Gastrocnemius medialis (tissue), 4 donors: ENCODE measurements around the gene NTSR2. TPM values are rescaled to one million over a fixed set of nuclear protein-coding genes. Genes with fewer than 3 reads are reported as not detected.

ENCODE experiments used
- ATAC-seq, 2 donors: fragments of 150-250 bp; one replicate each; pipeline ENCODE4 v1.9.1; 2016
- DNase-seq, 2 donors: peaks; one replicate each; pipeline ENCODE4 v3.0.0-alpha.2; 2019
- H3K27ac ChIP-seq, 4 donors: fragments of 200-600 bp; sonication (generic); 1 replicate in 1 of 4; 2 replicates in 3 of 4; pipeline ENCODE4 v1.5.1; 2016 to 2018; ENCODE audit warnings: mild to moderate bottlenecking in 2 of 4, moderate library complexity in 1 of 4
- H3K27me3 ChIP-seq, 3 donors: fragments of 200-600 bp; sonication (generic) in 2 of 3; 1 replicate in 1 of 3; 2 replicates in 2 of 3; pipeline versions ENCODE4 v1.5.1 to v1.6.0; 2016 to 2019; ENCODE audit warnings: mild to moderate bottlenecking in 1 of 3, moderate library complexity in 1 of 3
- H3K36me3 ChIP-seq, 2 donors: fragments of 200-600 bp; sonication (generic) in 1 of 2; one replicate each; pipeline ENCODE4 v1.5.1; 2017 to 2018
- H3K4me1 ChIP-seq, 2 donors: fragments of 200-600 bp; sonication (generic) in 1 of 2; one replicate each; pipeline ENCODE4 v1.5.1; 2016 to 2017; ENCODE audit warnings: mild to moderate bottlenecking in 2 of 2
- H3K4me3 ChIP-seq, 4 donors: fragments of 200-600 bp; sonication (generic) in 3 of 4; 1 replicate in 1 of 4; 2 replicates in 3 of 4; pipeline ENCODE4 v1.5.1; 2016 to 2019; ENCODE audit warnings: mild to moderate bottlenecking in 2 of 4
- H3K9me3 ChIP-seq, 3 donors: fragments of 200-600 bp; sonication (generic) in 2 of 3; 1 replicate in 1 of 3; 2 replicates in 2 of 3; pipeline ENCODE4 v1.5.1; 2016 to 2019
- POLR2A ChIP-seq, 2 donors: fragments of 450-650 bp; IDR thresholded peaks; one replicate each; pipeline ENCODE4 v1.6.1; 2017; ENCODE audit warnings: antibody characterized with exemption in 2 of 2, mild to moderate bottlenecking in 2 of 2, moderate library complexity in 2 of 2
- in situ Hi-C, 4 donors: fragments of 200-750 bp; cut with MboI; loops; one replicate each; pipeline versions ENCODE4 v1.15.0 to v1.8.0; 2017; ENCODE audit warnings: low sequenced_read_pairs in 4 of 4
- intact Hi-C: fragments of 100-400 bp; cut with DNase I; formaldehyde crosslinking; loops from one replicate; pipeline ENCODE4 v1.15.1; 2023; ENCODE audit warnings: low total_unique reads
- total RNA-seq, 4 donors: library from RNA; depleted of rRNA; stranded (reverse); fragments of >200 nt; gene quantifications; one replicate each; pipeline versions ENCODE4 v1.1.0 to v1.2.3, GENCODE V29; 2016
- TF ChIP-seq, protein P1 (sequence below), 5 experiments: fragments of 450-650 bp in 3 of 5; fragments of 200-600 bp in 2 of 5; sonication (generic) in 2 of 5; IDR thresholded peaks in 4 of 5; conservative IDR thresholded peaks in 1 of 5; 1 replicate in 4 of 5; 2 replicates in 1 of 5; pipeline ENCODE4 v1.5.1; 2016 to 2019; ENCODE audit warnings: antibody characterized with exemption in 5 of 5, mild to moderate bottlenecking in 3 of 5, moderate library complexity in 3 of 5

NTSR2 gene
- total RNA-seq, 4 donors from 2014 or later: 0.62 to 0.85 TPM; not detected in 2

DNA sequence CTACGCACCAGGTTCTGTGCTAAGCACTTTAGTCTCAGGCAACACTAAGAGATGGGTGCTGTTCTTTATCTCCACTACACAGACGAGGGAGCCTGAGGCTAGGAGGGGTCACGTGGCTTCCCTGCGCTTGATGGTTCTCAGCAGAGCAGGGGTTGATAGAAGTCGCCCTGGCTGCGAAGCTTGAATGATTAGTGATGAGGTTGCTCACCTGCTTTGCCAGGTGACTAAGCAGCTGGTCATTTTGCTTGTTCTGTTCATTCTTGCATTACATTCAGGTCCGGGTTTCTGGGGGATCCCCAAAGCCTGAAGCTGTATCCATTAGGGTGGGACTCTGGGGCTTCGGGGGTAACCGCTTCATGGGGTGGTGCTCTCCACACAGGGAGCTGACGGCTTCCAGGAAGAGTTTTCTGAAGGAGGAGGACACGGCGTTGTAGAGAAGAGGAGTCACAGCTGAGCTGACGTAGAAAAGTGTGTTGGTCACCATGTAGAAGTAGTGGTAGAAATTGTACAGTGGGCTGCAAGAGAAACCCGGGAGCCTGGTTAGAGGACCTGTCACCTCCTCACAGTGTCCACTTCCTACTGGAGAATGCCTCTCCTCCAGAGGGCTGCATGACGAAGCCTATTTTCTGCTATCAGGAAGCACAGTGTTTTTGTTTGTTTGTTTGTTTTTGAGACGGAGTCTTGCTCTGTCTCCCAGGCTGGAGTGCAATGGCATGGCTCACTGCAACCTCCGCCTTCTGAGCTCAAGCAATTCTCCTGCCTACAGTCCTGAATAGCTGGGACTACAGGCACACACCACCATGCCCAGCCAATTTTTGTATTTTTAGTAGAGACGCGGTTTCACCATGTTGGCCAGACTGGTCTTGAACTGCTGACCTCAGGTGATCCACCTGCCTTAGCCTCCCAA is 11.5 kb downstream of the NTSR2 start:
- in situ Hi-C loops: loop anchor here in 1 of 4 donors (25.0 kb wide), 1 partner anchor 1354 kb away; no protein-coding TSS in a partner anchor

DNA sequence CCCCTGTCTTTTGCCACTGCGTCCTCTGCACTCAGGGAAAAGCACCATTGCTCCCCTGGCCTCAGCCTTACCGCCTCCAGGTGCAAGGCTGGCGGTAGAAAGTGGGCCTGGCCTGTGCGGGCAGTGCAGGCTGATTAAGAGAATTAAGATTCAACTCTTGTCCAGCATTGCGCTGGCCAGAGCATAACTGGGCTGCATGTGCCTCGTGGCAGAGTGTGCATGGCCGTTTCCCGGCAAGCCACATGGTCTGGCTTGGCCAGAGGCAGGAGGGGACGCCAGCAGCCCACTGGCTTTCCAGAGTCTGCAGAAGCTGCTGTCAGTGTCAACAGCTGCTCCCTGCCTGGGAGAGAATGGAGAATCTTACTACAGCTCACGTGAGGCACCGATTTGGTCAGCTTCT is 12.3 kb downstream of the NTSR2 start:
- Histone ChIP-seq H3K4me1 (peaks cover 4 to 10% of the 10 kb centered on the region in 2 donors), H3K4me3 (no peak overlapping the region), H3K9me3 (no peaks in the 10 kb centered on the region), H3K27me3 (no peaks in the 10 kb centered on the region), H3K27ac (peak overlapping the region in 1 of 4 donors; percentile 84), H3K36me3 (no peaks in the 10 kb centered on the region)
- ATAC-seq (no peak), DNase-seq (no peak)
- intact Hi-C loops: loop anchor here (2.0 to 5.0 kb wide), 2 partner anchors 19 to 160 kb away; no protein-coding TSS in a partner anchor
- TF ChIP-seq POLR2A (IDR thresholded peaks at IDR 0.05): no peak
- TF ChIP-seq, protein P1, sequence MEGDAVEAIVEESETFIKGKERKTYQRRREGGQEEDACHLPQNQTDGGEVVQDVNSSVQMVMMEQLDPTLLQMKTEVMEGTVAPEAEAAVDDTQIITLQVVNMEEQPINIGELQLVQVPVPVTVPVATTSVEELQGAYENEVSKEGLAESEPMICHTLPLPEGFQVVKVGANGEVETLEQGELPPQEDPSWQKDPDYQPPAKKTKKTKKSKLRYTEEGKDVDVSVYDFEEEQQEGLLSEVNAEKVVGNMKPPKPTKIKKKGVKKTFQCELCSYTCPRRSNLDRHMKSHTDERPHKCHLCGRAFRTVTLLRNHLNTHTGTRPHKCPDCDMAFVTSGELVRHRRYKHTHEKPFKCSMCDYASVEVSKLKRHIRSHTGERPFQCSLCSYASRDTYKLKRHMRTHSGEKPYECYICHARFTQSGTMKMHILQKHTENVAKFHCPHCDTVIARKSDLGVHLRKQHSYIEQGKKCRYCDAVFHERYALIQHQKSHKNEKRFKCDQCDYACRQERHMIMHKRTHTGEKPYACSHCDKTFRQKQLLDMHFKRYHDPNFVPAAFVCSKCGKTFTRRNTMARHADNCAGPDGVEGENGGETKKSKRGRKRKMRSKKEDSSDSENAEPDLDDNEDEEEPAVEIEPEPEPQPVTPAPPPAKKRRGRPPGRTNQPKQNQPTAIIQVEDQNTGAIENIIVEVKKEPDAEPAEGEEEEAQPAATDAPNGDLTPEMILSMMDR (IDR thresholded peaks at IDR 0.05 in 4 of 5, conservative IDR thresholded peaks at IDR 0.05 in 1 of 5): no peak
- in situ Hi-C loops: loop anchor here in 1 of 4 donors (25.0 kb wide), 1 partner anchor 1355 kb away; no protein-coding TSS in a partner anchor

More for the DNA sequence above, 11.5 kb downstream of the NTSR2 start:
- no peaks in the 10 kb centered on the region for H3K27me3 ChIP-seq
- peaks cover 4 to 10% of the 10 kb centered on the region in 2 donors for H3K4me1 ChIP-seq
- H3K4me3 ChIP-seq: no peak overlapping the region
- DNase-seq (no peak), ATAC-seq (peak; percentile 59 to 66)
- no peaks in the 10 kb centered on the region for H3K36me3 ChIP-seq
- H3K27ac ChIP-seq: peak overlapping the region; percentile 59 to 84 (median 74)
- TF ChIP-seq POLR2A (IDR thresholded peaks at IDR 0.05): peak in 1 of 2 donors; percentile 16
- TF ChIP-seq, protein P1 (IDR thresholded peaks at IDR 0.05 in 4 of 5, conservative IDR thresholded peaks at IDR 0.05 in 1 of 5): no peak
- intact Hi-C loops: loop anchor here (1.0 to 5.0 kb wide), 3 partner anchors 18 to 161 kb away; no protein-coding TSS in a partner anchor
- no peaks in the 10 kb centered on the region for H3K9me3 ChIP-seq

DNA sequence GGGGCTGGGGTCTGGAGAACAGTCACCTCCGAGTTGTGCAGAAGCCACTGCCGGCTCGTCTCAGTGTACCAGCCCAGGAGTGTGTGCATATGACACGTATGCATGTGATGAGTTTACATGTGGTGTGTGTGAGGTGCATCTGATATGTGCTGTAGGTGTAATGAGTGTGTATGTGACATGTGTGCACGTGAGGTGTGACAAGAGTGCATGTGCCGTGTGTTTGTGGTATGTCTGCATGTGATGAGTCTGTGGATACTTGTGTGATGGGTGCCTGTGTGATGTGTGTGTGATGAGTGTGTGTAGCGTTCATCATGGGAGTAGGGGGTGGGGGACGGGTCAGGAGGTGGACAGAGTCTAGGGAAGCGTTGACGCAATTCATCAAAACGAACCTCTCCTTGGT is 12.8 kb downstream of the NTSR2 start:
- TF ChIP-seq, protein P1 (IDR thresholded peaks at IDR 0.05 in 4 of 5, conservative IDR thresholded peaks at IDR 0.05 in 1 of 5): no peak
- no peak for TF ChIP-seq POLR2A (IDR thresholded peaks at IDR 0.05)
- no peaks in the 10 kb centered on the region for H3K36me3 ChIP-seq
- ATAC-seq (no peak), DNase-seq (no peak)
- in situ Hi-C loops: loop anchor here in 1 of 4 donors (25.0 kb wide), 1 partner anchor 1355 kb away; no protein-coding TSS in a partner anchor
- intact Hi-C loops: loop anchor here (5.0 kb wide), 1 partner anchor 160 kb away; no protein-coding TSS in a partner anchor
- H3K27ac ChIP-seq: no peak overlapping the region
- no peaks in the 10 kb centered on the region for H3K27me3 ChIP-seq
- H3K9me3 ChIP-seq: no peaks in the 10 kb centered on the region
- H3K4me1 ChIP-seq: peaks cover 4 to 13% of the 10 kb centered on the region in 2 donors
- H3K4me3 ChIP-seq: no peak overlapping the region

DNA sequence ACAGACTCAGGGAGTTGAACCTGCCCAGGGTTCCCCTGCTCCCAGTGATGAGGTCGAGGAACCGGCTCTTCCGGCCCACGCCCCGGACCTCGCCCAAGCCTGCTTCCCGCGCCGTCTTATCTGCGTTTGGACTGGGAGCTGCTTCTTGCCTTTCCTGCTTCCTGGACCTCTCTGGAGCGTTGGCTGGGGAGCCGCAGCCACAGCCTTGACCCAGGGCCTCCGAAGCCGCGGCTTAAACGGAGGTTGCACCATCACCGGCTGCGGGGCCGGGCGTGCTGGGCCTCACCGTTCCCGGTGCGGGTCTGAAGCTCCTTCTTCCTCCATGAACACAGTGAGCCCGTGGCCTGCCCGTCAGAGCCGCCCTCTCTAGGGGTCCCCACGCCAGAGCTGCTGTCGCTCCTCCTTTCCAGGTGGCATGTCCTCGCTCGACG is 13.3 kb downstream of the NTSR2 start:
- H3K4me1 ChIP-seq: peaks cover 4 to 13% of the 10 kb centered on the region in 2 donors
- no peaks in the 10 kb centered on the region for H3K27me3 ChIP-seq
- no peaks in the 10 kb centered on the region for H3K36me3 ChIP-seq
- no peaks in the 10 kb centered on the region for H3K9me3 ChIP-seq
- intact Hi-C loops: loop anchor here (5.0 kb wide), 1 partner anchor 159 kb away; no protein-coding TSS in a partner anchor
- no peak for TF ChIP-seq POLR2A (IDR thresholded peaks at IDR 0.05)
- TF ChIP-seq, protein P1 (IDR thresholded peaks at IDR 0.05 in 4 of 5, conservative IDR thresholded peaks at IDR 0.05 in 1 of 5): no peak
- H3K27ac ChIP-seq: no peak overlapping the region
- in situ Hi-C loops: loop anchor here in 1 of 4 donors (25.0 kb wide), 1 partner anchor 1356 kb away; no protein-coding TSS in a partner anchor
- H3K4me3 ChIP-seq: no peak overlapping the region
- ATAC-seq: no peak
- no peak for DNase-seq
